Fibroblast of pulmonary artery (primary cell): Measurements from ENCODE around the gene LDB2.

ENCODE experiments used
- DNase-seq: peaks from one replicate; pipeline ENCODE4 v3.0.0-alpha.2; 2010; ENCODE audit warnings: low read depth
- H3K4me3 ChIP-seq: replicated peaks from 2 replicates; pipeline ENCODE4 v1.5.1; 2011; ENCODE audit warnings: low read depth, mild to moderate bottlenecking, control low read depth, low read length, moderate library complexity
- CTCF ChIP-seq: IDR thresholded peaks from 2 replicates; pipeline ENCODE4 v1.5.1; 2011; ENCODE audit warnings: mild to moderate bottlenecking, control low read depth, low read length, inconsistent platforms; ENCODE audit errors: missing control alignments

The LDB2 gene

DNA sequence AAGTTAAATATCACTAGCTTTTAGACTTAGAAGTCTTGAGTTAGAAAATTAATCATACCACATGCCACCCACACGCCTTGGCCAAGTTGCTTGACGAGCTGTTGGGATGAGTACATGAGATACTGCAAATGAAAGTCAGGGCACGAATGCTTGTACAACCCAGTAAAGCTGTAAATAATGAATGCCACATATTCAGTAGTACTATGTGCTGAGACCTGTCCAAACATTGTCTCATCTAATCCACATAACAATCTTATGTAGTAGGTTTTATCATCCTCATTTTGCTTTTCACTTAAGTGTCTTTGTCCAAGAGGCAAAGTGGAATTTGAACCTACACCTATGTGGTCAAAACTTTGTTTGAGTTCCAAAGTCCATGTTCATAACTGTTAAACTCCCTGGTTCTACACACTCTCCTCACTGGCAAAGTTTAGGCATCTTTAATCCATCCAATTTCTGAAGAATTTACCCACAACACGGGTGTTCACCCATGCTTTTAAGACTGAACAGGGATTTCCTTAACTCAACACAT lies 74.1 kb downstream of the LDB2 start:
- no peak for DNase-seq
- no peak overlapping the region for H3K4me3 ChIP-seq
- TF ChIP-seq CTCF: no peak

DNA sequence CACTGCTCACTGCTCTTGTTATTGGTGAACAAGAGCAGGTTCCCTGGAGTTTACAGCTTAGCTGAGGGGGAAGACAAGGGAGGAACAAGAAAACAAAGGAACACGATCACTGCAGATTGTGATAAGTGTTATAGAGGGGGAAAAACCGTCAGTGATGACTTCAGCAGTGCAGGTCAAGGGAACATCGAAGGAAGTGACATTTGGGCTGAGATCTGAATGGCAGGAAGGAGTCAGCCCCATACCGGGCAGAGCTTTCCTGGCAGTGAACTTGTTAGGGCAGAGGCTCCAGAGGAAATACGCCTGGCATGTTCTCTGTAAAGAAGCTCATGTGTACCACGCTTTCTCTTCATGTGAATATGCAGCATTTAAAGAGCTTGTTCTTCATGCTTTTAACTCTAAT lies 78.1 kb downstream of the LDB2 start:
- DNase-seq: peak; percentile 55
- H3K4me3 ChIP-seq: no peak overlapping the region
- TF ChIP-seq CTCF: no peak

GRCh38 chr4:16819652-16820051 lies 78.8 kb downstream of the LDB2 start:
- H3K4me3 ChIP-seq: no peak overlapping the region
- TF ChIP-seq CTCF: no peak

GRCh38 chr4:16818005-16818404 lies 80.4 kb downstream of the LDB2 start:
- H3K4me3 ChIP-seq: no peak overlapping the region
- DNase-seq: no peak
- TF ChIP-seq CTCF: no peak

More at GRCh38 chr4:16819652-16820051, 78.8 kb downstream of the LDB2 start:
- peak; percentile 15 for DNase-seq

- H3K4me3 ChIP-seq: no peak overlapping the region
- no peak for DNase-seq
- no peak for TF ChIP-seq CTCF
These were observed 81.2 kb downstream of the LDB2 start for GRCh38 chr4:16817286-16817685.

DNA sequence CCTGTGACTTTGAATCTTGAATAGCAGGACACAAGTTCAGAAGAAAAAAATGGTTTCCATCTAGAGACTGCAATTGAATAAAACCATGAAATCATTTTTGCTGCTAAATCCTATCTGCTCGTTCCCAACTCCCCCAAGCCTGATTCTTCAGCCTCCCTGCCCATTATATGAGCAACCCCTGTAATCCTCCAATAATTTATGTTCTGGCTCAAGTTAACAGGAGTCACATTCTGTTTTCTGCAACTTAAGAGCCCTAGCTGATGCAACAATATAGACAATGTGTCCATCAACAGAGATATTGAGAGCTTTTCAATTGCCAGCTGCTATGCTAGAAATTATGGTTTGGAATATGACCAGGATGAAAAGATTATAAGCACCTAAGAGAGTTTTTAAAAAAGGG lies 84.1 kb downstream of the LDB2 start:
- H3K4me3 ChIP-seq: no peak overlapping the region
- no peak for DNase-seq
- TF ChIP-seq CTCF: no peak

- TF ChIP-seq CTCF: no peak
- no peak for DNase-seq
- H3K4me3 ChIP-seq: no peak overlapping the region
These were observed 86.4 kb downstream of the LDB2 start for GRCh38 chr4:16812041-16812440.
